ENCODE data around the gene CASKIN1.
A peak's percentile ranks its signal among the peaks of the same experiment; 100 is the strongest.

CASKIN1 gene

GRCh38 chr16:2190659-2191445 lies 5.6 kb downstream of the CASKIN1 start:
- no peak for DNase-seq

DNA sequence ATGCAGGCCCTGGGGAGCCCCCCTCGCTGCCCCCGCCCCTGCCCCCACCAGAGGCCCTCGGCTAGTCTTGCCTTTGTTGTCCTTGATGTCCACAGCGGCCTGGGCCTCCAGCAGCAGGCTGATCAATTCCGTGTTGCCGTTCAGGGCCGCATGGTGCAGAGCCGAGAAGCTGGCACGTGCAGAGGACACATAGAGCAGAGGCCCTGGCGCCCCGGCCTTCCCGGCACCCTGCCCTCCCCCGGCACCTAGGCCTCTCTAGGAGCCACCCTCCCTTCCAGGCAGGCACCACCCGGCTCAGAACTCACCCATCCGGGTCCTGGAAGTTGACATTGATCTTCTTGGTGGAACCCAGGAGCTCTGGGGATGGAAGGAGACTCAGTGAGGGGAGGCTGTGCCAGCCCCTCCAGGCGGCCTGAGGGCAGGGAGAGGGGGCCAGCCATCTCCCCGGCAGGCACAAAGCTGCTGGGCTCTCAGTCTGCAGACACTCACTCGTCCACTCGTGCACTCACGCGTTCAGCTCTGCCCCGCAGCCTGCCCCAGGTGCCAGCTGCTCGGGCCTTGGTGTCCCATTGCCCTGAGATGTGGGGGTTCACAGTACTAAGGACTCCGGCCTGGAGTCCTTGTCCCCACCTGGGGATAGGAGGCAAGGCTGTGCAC lies 6.3 kb downstream of the CASKIN1 start:
- no peak for DNase-seq

DNA sequence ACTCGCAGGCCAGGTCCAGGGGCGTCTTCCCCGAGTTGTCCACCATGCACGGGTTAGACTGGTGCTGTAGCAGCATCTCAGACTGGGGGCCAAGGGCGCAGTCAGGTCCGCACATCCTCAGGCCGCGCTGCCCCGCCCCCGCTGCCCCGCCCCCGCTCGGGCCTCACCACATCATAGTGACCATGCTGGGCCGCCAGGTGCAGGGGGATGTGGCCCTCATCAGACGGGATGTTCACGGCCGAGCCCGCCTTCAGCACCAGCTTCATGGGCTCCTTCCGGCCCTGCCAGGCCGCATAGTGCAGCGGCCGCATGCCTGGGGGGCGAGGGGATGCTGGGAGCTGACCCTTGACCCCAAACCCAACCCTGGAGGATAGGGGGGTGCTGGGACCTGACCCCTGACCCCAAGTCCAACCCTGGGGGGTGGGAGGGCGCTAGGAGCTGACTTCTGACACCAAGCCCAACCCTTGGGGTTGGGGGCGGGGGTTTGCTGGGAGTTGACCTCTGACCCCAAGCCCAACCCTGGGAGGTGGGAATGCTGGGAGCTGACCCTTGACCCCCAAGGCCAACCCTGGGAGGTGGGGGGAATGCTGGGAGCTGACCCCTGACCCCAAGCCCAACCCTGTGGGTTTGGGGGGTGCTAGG lies 7.0 kb downstream of the CASKIN1 start:
- DNase-seq, result no peak

DNA sequence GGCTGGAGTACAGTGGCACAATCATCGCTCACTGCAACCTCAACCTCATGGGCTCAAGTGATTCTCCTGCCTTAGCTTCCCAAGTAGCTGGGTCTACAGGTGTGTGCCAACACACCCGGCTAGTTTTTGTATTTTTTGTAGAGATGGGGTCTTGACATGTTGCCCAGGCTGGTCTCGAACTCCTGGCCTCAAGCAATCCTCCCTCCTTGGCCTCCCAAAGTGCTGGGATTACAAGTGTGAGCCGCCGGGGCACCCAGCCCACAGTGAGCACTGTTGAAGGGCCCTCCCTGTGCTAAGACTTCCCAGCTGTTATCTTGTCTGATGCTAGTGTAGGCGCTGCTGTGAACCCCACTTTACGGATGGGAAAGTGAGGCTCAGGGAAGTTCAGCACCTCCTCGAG lies 8.0 kb downstream of the CASKIN1 start:
- no peak for DNase-seq

DNA sequence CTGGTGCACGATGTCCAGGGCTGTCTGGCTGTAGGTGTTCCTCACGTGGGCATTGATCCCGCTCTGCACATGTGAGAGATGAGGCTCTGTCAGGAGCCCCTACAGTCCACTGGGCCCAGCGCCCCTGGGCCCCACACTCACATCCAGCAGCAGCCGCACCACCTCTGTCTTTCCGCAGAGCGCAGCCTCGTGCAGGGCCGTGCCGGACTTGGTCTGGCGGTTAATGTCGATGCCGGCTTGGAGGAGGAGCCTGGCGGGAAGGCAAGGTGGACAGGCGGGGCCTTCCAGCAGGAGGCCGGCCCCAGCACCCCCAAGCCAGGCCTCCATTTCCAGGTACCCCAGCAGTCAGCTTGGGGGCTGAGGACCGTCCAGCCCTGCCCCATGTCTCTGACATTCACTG lies 9.2 kb downstream of the CASKIN1 start:
- DNase-seq, result no peak

- no peak for DNase-seq
These were observed 9.9 kb downstream of the CASKIN1 start for GRCh38 chr16:2186505-2186904.

DNA sequence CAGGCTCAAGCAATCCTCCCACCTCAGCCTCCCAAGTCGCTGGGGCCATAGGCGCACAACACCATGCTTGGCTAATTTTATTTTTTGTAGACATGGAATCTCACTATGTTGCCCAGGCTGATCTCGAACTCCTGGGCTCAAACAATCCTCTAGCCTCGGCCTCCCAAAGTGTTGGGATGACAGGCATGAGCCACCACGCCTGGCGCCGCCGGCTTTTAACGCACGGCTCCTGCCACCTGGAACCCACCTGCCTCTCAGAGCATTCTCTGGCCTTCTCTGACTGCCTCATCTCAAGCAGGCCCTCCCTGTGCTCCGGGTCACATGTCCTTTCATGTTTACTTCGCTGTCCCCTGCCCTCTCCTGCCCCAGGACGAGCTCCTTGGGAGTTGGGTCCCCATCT lies 10.3 kb downstream of the CASKIN1 start:
- DNase-seq, result no peak

- no peak for DNase-seq
These were observed 11.4 kb downstream of the CASKIN1 start for GRCh38 chr16:2184962-2185361.

DNA sequence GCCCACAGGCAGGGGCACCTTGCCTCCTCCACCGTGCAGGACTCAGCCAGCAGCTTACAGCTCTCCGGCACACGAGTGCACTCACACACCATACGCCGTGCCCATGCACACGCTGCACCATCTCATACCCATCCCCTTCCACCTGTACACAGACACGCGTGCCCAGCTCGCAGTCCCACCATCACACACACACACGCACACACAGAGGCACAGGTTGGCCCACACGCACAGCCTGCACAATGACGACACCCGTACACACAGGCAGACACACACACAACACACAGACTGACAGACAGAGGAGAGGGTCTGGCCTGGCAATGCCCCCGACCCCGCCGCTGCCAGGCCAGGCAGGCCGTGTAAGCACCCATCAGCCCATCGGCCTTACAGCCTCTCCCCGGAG lies 12.1 kb downstream of the CASKIN1 start:
- DNase-seq, result no peak

- DNase-seq, result no peak
These were observed 12.7 kb downstream of the CASKIN1 start for GRCh38 chr16:2183671-2184070.

DNA sequence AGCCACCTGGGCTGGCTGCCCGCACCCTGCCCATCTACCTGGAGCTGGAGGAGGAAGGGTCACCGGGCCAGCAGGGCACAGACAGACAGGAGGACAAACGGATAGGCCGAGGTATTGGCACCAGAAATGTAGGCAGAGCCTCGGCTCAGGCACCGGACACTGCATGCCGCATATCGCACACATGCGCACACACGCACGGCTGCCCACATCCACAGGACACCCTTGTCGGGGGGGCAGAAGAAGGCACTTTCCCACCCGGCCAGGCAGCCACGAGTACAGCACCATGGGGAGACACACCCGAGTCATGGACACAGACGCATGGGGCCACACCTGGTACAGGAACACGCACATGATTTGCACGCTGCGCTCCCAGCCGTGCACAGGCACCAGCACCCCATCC lies 14.5 kb downstream of the CASKIN1 start:
- DNase-seq, result no peak

- no peak for DNase-seq
These were observed 15.2 kb downstream of the CASKIN1 start for GRCh38 chr16:2180962-2181923.

DNA sequence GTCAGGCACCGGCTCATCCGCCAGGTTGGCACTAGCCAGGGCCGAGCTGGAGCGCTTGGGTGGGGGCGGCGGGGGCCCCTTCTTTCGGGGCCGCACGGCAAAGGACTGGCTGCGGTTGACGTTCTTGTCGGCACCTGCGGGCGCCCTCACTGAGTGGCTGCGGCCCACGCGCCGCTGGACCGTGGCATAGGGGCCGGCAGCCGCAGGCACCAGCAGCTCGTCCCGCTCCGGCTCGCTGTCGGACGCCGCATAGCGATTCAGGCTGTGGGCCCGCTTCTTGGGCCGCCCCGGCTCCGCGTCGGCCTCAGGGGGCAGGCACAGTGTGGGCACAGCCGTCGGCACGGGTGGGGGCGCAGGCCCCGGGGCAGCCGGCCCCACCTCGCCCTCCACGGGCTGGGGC lies 15.9 kb downstream of the CASKIN1 start:
- DNase-seq, result no peak

DNA sequence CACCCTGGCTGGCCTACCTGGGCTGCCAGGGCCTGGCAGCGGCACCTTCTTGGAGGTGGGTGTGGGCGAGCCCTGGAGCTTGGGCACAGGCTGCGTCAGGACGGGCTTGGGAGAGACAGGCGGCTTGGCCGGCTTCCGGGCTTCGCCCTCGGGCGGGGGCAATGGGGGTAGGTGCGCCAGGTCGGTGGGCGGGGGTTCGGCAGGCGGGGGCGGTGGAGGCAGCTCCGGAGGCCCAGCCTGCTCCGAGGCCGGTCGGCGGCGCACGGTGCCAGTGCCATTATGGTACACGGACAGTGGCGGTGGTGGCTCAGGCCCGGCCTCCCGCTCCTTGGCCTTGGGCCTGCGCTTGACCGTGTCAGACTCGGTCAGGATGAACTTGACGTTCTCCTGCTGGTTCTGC lies 16.8 kb downstream of the CASKIN1 start:
- no peak for DNase-seq

- no peak for DNase-seq
These were observed 17.3 kb downstream of the CASKIN1 start for GRCh38 chr16:2179107-2179501.

- peak; percentile 65 for DNase-seq
These were observed 17.9 kb downstream of the CASKIN1 start for GRCh38 chr16:2178321-2179106.

GRCh38 chr16:2177561-2177960 lies 18.8 kb downstream of the CASKIN1 start:
- no peak for DNase-seq

DNA sequence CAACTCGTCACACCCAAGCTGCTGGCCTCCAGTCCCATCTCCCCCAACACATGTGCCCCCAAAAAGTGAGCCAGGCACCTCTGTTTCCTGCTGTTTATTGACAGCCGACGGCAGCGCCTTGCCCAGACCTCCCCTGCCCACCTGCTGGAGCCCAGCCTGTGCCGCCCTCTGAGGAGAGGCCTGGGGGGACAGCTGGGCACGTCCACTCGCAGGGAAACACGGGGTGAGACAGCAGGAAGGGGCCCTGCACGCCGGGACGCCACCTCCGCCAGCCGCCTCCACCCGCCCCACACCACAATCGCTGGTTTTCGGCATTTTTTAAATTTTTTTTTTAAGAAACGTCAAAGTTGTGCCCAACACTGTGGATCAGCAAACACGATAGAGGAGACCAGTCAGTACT lies 19.3 kb downstream of the CASKIN1 start:
- no peak for DNase-seq

DNA sequence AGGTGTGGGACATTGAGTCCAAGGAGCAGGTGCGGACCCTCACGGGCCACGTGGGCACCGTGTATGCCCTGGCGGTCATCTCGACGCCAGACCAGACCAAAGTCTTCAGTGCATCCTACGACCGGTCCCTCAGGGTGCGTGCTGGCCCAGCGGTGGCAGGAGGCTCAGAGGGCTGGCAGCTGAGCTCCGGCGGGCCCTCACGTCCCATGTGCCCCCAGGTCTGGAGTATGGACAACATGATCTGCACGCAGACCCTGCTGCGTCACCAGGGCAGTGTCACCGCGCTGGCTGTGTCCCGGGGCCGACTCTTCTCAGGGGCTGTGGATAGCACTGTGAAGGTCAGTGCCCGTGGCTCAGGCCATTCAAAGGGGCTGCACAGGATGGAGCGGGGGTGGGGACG lies 20.4 kb downstream of the CASKIN1 start:
- no peak for DNase-seq

DNA sequence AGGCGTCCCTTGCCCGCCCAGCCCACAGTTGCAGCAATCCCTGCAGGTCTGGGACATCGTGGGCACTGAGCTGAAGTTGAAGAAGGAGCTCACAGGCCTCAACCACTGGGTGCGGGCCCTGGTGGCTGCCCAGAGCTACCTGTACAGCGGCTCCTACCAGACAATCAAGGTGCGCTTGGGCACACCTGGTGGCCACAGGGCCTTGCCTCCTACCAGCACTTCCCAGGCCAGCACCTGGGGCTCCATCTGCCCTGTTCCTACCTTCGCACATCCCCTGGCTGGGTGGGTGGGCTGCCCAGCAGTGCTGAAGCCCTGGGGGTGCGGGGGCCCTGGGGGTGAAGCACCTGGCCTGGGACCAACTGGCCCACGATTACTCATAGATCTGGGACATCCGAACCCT lies 21.0 kb downstream of the CASKIN1 start:
- no peak for DNase-seq

- DNase-seq, result no peak
These were observed 21.8 kb downstream of the CASKIN1 start for GRCh38 chr16:2174396-2175131.
